Epithelial cell of esophagus (primary cell): ENCODE data around the gene GON4L.
"Not testable (repeated sequence)": the region's sequence is repeated elsewhere in the genome, so short reads cannot be mapped to it uniquely, and the experiment has no call there.

Experiments
- DNase-seq: peaks from one replicate; pipeline ENCODE4 v3.0.0; 2010; ENCODE audit warnings: low read depth
- H3K4me3 ChIP-seq: 2 replicates; pipeline ENCODE4 v1.5.1; 2011; ENCODE audit warnings: mild to moderate bottlenecking, low read length, control low read depth
- TF ChIP-seq, protein P1 (sequence below): IDR thresholded peaks from 2 replicates; pipeline ENCODE4 v1.5.1; 2011; ENCODE audit warnings: low read depth, mild to moderate bottlenecking, low read length, control low read depth, inconsistent platforms; ENCODE audit not compliant: insufficient read depth; ENCODE audit errors: missing control alignments

Gene GON4L

GRCh38 chr1:155760751-155761475 lies 96.1 kb downstream of the GON4L start:
- TF ChIP-seq, protein P1, sequence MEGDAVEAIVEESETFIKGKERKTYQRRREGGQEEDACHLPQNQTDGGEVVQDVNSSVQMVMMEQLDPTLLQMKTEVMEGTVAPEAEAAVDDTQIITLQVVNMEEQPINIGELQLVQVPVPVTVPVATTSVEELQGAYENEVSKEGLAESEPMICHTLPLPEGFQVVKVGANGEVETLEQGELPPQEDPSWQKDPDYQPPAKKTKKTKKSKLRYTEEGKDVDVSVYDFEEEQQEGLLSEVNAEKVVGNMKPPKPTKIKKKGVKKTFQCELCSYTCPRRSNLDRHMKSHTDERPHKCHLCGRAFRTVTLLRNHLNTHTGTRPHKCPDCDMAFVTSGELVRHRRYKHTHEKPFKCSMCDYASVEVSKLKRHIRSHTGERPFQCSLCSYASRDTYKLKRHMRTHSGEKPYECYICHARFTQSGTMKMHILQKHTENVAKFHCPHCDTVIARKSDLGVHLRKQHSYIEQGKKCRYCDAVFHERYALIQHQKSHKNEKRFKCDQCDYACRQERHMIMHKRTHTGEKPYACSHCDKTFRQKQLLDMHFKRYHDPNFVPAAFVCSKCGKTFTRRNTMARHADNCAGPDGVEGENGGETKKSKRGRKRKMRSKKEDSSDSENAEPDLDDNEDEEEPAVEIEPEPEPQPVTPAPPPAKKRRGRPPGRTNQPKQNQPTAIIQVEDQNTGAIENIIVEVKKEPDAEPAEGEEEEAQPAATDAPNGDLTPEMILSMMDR, result no peak
- no peak overlapping the region for H3K4me3 ChIP-seq
- peak; percentile 69 for DNase-seq

- TF ChIP-seq, protein P1, result no peak
- DNase-seq, result peak; percentile 87
- no peak overlapping the region for H3K4me3 ChIP-seq
These were observed 96.9 kb downstream of the GON4L start for GRCh38 chr1:155759966-155760630.

GRCh38 chr1:155759017-155759416 lies 98.0 kb downstream of the GON4L start:
- not testable (repeated sequence) for DNase-seq, H3K4me3 ChIP-seq

- DNase-seq, result not testable (repeated sequence)
These were observed 108.9 kb downstream of the GON4L start for GRCh38 chr1:155748141-155748540.

GRCh38 chr1:155747586-155747985 lies 109.4 kb downstream of the GON4L start:
- H3K4me3 ChIP-seq, DNase-seq: not testable (repeated sequence)

More at GRCh38 chr1:155748141-155748540, 108.9 kb downstream of the GON4L start:
- H3K4me3 ChIP-seq, result not testable (repeated sequence)

- DNase-seq, result peak; percentile 99
- H3K4me3 ChIP-seq, result peak overlapping the region; percentile 73
These were observed 111.5 kb downstream of the GON4L start for GRCh38 chr1:155745284-155746228.

- H3K4me3 ChIP-seq, result peak overlapping the region; percentile 73
- TF ChIP-seq, protein P1, result no peak
- no peak for DNase-seq
These were observed 112.2 kb downstream of the GON4L start for GRCh38 chr1:155744711-155745283.

DNA sequence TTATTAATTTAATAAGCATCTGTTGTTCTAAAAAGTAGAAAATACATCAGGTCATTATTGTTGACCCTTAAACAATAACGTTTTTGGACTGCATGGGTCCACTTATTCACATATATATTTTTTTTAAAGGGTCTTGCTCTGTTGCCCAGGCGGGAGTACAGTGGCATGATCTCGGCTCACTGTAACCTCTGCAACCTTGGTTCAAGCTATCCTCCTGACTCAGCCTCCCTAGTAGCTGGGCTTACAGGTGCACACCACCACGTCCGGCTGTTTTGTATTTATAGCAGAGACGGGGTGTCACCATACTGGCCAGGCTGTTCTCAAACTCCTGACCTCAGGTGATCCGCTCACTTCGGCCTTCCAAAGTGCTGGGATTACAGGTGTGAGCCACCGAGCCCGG lies 115.1 kb downstream of the GON4L start:
- TF ChIP-seq, protein P1, result no peak
- H3K4me3 ChIP-seq, result no peak overlapping the region
- DNase-seq, result no peak

DNA sequence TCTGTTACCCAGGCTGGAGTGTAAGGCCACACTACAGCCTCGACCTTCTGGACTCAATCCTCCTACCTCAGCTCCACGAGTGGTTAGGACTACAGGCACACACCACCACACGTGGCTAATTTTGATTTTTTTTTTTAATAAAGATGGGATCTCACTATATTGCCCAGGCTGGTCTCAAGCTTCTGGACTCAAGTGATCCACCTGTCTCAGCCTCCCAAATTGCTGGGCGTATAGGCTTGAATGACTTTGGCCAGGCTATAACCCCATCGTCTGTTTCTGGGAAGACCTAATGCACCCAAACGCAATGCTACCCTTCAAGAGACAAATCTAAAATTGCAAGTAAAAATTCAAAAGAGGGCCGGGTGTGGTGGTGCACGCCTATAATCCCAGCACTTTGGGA lies 116.0 kb downstream of the GON4L start:
- no peak for DNase-seq
- H3K4me3 ChIP-seq, result no peak overlapping the region
- TF ChIP-seq, protein P1, result no peak
